H1 (cell line): ENCODE measurements around the gene DAZAP1.

Experiments
- CHD1 ChIP-seq: IDR thresholded peaks from 2 replicates; pipeline ENCODE4 v1.6.1; 2012; ENCODE audit warnings: low read depth, low read length, improper control_type of control experiment
- CTCF ChIP-seq, 3 experiments: IDR thresholded peaks; 1 replicate in 2 of 3; 2 replicates in 1 of 3; pipeline versions ENCODE4 v1.5.1 to v1.6.1; 2011; ENCODE audit warnings: low read length in 3 of 3, mild to moderate bottlenecking in 3 of 3, inconsistent platforms in 2 of 3, low read depth in 1 of 3, moderate library complexity in 1 of 3; ENCODE audit not compliant: insufficient read depth in 1 of 3; ENCODE audit errors: control extremely low read depth in 1 of 3
- EP300 ChIP-seq, 2 experiments: IDR thresholded peaks; 1 replicate in 1 of 2; 2 replicates in 1 of 2; pipeline ENCODE4 v1.6.1; 2011 to 2012; ENCODE audit warnings: low read depth in 2 of 2, low read length in 2 of 2, mild to moderate bottlenecking in 2 of 2, borderline replicate concordance in 1 of 2, inconsistent platforms in 1 of 2, moderate library complexity in 1 of 2
- EZH2 ChIP-seq: fragments of 200-600 bp; sonication (generic); IDR thresholded peaks from 2 replicates; pipeline ENCODE4 v1.7.1; 2012; ENCODE audit warnings: low read depth, mild to moderate bottlenecking, moderate library complexity, low read length, inconsistent platforms; ENCODE audit not compliant: severe bottlenecking
- JUN ChIP-seq: IDR thresholded peaks from 2 replicates; pipeline ENCODE4 v1.6.1; 2011; ENCODE audit warnings: low read depth, mild to moderate bottlenecking, improper control_type of control experiment, low read length
- JUND ChIP-seq: IDR thresholded peaks from 2 replicates; pipeline ENCODE4 v1.6.1; 2011; ENCODE audit warnings: mild to moderate bottlenecking, improper control_type of control experiment, low read length
- MAFK ChIP-seq: IDR thresholded peaks from 2 replicates; pipeline ENCODE4 v1.6.1; 2012; ENCODE audit warnings: low read depth, mild to moderate bottlenecking, improper control_type of control experiment, low read length
- NRF1 ChIP-seq: IDR thresholded peaks from 2 replicates; pipeline ENCODE4 v1.6.1; 2011; ENCODE audit warnings: mild to moderate bottlenecking, low read depth, low read length, improper control_type of control experiment
- POLR2A ChIP-seq, 2 experiments: IDR thresholded peaks; 1 replicate in 1 of 2; 2 replicates in 1 of 2; pipeline ENCODE4 v1.6.1; 2011; ENCODE audit warnings: low read depth in 2 of 2, low read length in 2 of 2, mild to moderate bottlenecking in 2 of 2; ENCODE audit errors: control extremely low read depth in 1 of 2
- POLR2AphosphoS5 ChIP-seq: IDR thresholded peaks from 2 replicates; pipeline ENCODE4 v1.6.1; 2011; ENCODE audit warnings: low read depth, low read length
- POU5F1 ChIP-seq: IDR thresholded peaks from 2 replicates; pipeline ENCODE4 v1.6.1; 2011; ENCODE audit warnings: low read depth, mild to moderate bottlenecking, low read length, moderate library complexity
- RAD21 ChIP-seq, 2 experiments: IDR thresholded peaks in 1 of 2; conservative IDR thresholded peaks in 1 of 2; 2 replicates each; pipeline ENCODE4 v1.6.1; 2011; ENCODE audit warnings: low read depth in 2 of 2, low read length in 2 of 2, improper control_type of control experiment in 1 of 2, inconsistent platforms in 1 of 2, mild to moderate bottlenecking in 1 of 2, moderate library complexity in 1 of 2
- TAF7 ChIP-seq: optimal IDR thresholded peaks from 2 replicates; pipeline ENCODE3; 2011; ENCODE audit warnings: low read depth, mild to moderate bottlenecking, inconsistent platforms, low read length, moderate library complexity, borderline replicate concordance

DNA sequence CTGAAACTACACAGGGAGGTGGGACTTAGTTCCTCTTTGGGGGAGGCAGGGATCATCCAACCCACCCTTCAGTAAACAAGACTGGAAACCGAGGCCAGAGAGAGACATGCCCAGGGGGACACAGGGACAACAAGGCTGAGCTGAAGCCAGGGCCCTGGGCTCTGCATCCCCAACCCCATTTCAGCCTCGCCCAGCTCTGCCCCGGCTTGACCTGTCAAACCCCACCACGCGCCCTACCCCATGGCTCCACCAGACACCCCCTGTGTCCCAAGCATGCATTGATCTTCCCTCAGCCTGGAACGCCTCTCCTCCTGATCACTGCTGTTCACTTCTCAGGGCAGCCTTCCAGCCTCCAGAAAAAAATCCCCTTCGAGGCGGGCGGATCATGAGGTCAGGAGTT lies 40.6 kb downstream of the DAZAP1 start:
- TF ChIP-seq EP300 (IDR thresholded peaks at IDR 0.05; ENCODE audit: borderline replicate concordance in 1 of 2, low read depth in 2 of 2, low read length in 2 of 2): no peak
- TF ChIP-seq JUN: no peak
- TF ChIP-seq CTCF (IDR thresholded peaks at IDR 0.05; ENCODE audit: control extremely low read depth in 1 of 3, insufficient read depth in 1 of 3, low read depth in 1 of 3, low read length in 3 of 3): no peak
- no peak for TF ChIP-seq JUND
- no peak for TF ChIP-seq POLR2A (IDR thresholded peaks at IDR 0.05; ENCODE audit: control extremely low read depth in 1 of 2, low read depth in 2 of 2, low read length in 2 of 2)
- no peak for TF ChIP-seq POLR2AphosphoS5
- no peak for TF ChIP-seq RAD21 (IDR thresholded peaks at IDR 0.05 in 1 of 2, conservative IDR thresholded peaks at IDR 0.05 in 1 of 2; ENCODE audit: low read depth in 2 of 2, low read length in 2 of 2)
- no peak for TF ChIP-seq EZH2
- no peak for TF ChIP-seq NRF1
- TF ChIP-seq TAF7: no peak
- no peak for TF ChIP-seq CHD1
- TF ChIP-seq MAFK: no peak
- no peak for TF ChIP-seq POU5F1
